Measurements from ENCODE around the gene TENM3.
A peak's percentile ranks its signal among the peaks of the same experiment; 100 is the strongest.

TENM3 gene

GRCh38 chr4:182745237-182745636, 502.0 kb downstream of the TENM3 start:
- DNase-seq (ENCODE audit: low spot score), result no peak

- DNase-seq (ENCODE audit: low spot score), result no peak
Observed at GRCh38 chr4:182746876-182747275, 503.7 kb downstream of the TENM3 start.

- DNase-seq (ENCODE audit: low spot score), result no peak
Observed at GRCh38 chr4:182748283-182748682, 505.1 kb downstream of the TENM3 start.

GRCh38 chr4:182748949-182749348, 505.7 kb downstream of the TENM3 start:
- no peak for DNase-seq (ENCODE audit: low spot score)

GRCh38 chr4:182749667-182750167, 506.5 kb downstream of the TENM3 start:
- DNase-seq (ENCODE audit: low spot score), result no peak

- peak; percentile 68 for DNase-seq (ENCODE audit: low spot score)
Observed at GRCh38 chr4:182752158-182752910, 509.1 kb downstream of the TENM3 start.

- DNase-seq (ENCODE audit: low spot score), result no peak
Observed at GRCh38 chr4:182754895-182755294, 511.7 kb downstream of the TENM3 start.

- DNase-seq (ENCODE audit: low spot score), result no peak
Observed at GRCh38 chr4:182756161-182756690, 513.0 kb downstream of the TENM3 start.

- no peak for DNase-seq (ENCODE audit: low spot score)
Observed at GRCh38 chr4:182758273-182758672, 515.1 kb downstream of the TENM3 start.

GRCh38 chr4:182760551-182761043, 517.4 kb downstream of the TENM3 start:
- DNase-seq (ENCODE audit: low spot score), result no peak

GRCh38 chr4:182764137-182764536, 520.9 kb downstream of the TENM3 start:
- DNase-seq (ENCODE audit: low spot score), result peak; percentile 24

GRCh38 chr4:182764642-182765041, 521.4 kb downstream of the TENM3 start:
- DNase-seq (ENCODE audit: low spot score), result no peak

GRCh38 chr4:182765987-182766856, 523.0 kb downstream of the TENM3 start:
- no peak for DNase-seq (ENCODE audit: low spot score)

- no peak for DNase-seq (ENCODE audit: low spot score)
Observed at GRCh38 chr4:182766857-182767250, 523.7 kb downstream of the TENM3 start.

GRCh38 chr4:182768838-182769237, 525.6 kb downstream of the TENM3 start:
- no peak for DNase-seq (ENCODE audit: low spot score)

GRCh38 chr4:182770259-182770995, 527.2 kb downstream of the TENM3 start:
- DNase-seq (ENCODE audit: low spot score), result no peak

- no peak for DNase-seq (ENCODE audit: low spot score)
Observed at GRCh38 chr4:182770996-182771514, 527.9 kb downstream of the TENM3 start.

GRCh38 chr4:182775075-182775474, 531.9 kb downstream of the TENM3 start:
- no peak for DNase-seq (ENCODE audit: low spot score)

GRCh38 chr4:182776376-182777105, 533.3 kb downstream of the TENM3 start:
- no peak for DNase-seq (ENCODE audit: low spot score)

- DNase-seq (ENCODE audit: low spot score), result no peak
Observed at GRCh38 chr4:182778222-182778982, 535.2 kb downstream of the TENM3 start.
